Measurements from ENCODE around the gene ATXN1.

DNA sequence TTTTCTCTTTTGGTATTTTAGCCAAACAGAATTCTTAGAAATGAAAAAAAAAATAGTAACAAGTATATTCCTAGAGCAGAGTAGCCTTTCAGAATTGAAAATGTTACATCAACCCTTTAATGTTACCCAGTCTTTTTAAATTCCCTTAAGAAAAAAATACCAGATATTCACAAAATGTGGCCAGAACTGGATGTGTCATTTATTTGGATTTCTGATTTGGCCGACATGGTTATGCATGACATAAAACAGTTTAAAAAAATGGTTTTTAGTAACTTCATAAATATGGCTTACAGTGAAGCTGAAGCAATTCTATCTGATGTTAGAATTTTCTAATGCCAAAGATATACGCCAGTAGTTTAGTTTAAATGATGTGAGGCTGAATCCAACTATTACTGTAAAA, 112.0 kb downstream of the ATXN1 start:
- TF ChIP-seq EZH2 (IDR thresholded peaks at IDR 0.05; ENCODE audit: insufficient read depth, poor library complexity, severe bottlenecking) (no peak), EZH2phosphoT487 (IDR thresholded peaks at IDR 0.05; ENCODE audit: insufficient read depth, low read depth) (no peak)

Measured in GM23248 (cell line).